GM19468 (cell line): Measurements from ENCODE around the gene ACSL1.

Experiments
- ATAC-seq: cut with Tn5 transposase; IDR thresholded peaks from one replicate; pipeline ENCODE4 v1.9.1; 2021; ENCODE audit warnings: mild to moderate bottlenecking, moderate library complexity, moderate number of reproducible peaks; ENCODE audit not compliant: unreplicated experiment; ENCODE audit errors: extremely low read depth

Gene ACSL1

GRCh38 chr4:184815046-184815877, 10.5 kb downstream of the ACSL1 start:
- ATAC-seq: peak; percentile 74

DNA sequence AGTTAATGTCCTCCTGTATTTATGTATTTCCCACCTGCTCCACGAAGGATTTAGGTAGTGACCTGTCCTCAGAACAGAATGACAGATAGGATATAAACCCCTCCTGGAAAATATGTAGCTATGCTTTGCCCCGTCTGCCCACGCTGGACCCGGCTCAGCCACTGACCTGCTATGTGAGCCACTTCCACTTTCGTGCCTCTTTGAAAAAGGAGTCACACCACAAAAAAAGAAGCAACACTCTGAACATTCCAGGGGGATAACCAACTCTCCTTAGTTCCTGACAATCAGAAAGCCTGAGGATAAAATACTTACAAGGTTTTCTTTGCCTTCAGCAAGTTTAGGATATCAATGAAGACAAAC, 11.1 kb downstream of the ACSL1 start:
- no peak for ATAC-seq

DNA sequence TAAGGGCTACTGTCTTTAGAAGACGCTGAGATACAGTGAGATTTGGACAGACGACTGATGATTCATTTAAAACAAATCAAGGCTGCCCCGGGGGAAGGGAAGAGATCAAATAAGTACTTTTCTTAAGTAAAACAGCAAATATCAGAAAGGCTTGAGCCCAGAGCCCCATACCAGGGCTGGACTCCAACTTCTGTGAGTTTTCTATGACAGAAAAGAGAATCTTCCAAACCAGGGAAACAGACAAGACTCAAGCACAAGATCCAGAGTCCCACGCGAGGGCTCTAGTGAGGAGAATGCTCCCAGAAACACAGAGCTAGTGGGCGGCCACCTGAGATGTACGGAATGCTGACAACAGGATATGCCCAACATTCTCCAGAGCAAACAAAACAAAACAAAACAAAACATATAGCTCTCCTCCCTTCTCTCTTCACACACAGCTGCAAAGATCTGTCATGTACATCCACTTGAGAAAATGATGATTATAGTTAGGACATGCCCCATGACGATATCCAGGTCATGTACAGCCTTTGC, 13.1 kb downstream of the ACSL1 start:
- no peak for ATAC-seq

DNA sequence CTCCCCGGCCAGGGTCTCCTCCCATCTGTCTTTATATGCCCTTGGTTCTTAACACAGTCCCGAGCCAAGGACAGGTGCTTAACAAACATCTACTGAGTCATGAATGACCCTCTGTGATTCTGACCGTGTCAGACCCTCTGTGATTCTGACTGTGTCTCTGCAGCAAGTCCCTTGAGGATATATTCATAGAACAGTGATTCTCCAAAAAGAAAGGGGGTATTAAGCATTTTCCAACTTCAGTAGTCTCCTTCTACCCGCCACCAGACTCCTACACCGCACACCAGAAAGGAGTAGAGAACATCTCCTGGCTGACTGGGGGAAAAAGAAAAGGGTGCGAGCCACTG, 13.6 kb downstream of the ACSL1 start:
- no peak for ATAC-seq

DNA sequence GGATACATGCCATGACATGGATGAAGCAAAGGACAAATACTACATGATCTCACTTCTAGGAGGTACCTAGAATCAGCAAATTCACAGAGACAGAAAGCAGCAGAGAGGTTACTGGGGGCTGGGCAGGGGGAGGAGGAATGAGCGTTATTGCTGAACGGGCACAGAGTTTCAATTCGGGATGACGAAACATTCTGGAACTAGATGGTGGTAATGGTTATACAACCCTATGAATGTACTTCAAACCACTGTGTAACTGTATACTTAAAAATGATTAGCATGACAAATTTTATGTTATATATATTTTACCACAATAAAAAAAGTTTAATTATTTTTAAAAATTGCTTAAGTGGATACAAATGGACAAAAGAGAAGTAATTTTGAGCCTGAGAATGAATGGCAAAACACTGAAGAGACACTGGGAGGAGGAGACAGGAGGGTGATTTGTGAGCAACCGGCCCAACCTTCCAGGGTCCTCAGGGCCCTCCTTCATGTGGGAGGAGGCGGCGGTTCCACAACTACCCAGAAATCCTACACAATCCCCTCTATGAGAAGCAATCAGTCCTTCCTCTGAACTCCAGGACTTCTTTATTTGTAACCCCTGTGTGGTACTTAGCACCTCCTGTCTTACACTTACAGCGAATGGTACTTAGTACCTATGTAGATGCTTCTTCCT, 14.1 kb downstream of the ACSL1 start:
- no peak for ATAC-seq

DNA sequence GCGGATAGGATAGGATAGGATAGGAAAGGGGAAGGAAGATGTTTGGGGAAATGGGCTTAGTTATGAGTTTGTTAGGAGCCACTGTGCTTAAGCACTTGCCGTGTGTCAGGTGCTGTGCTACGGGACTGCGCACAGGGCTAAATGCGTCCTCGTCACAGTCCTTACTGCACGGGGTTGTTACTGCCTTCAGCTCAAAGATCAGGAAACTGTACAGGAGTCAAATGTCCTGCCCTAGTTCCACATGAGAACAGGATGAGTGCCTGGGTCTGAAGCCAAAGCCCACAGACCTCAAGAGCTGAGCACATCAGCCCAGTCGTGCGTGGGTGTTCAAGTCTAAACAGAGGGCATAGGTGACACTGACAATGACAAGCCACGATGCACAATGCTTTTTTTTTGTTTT, 15.0 kb downstream of the ACSL1 start:
- ATAC-seq: no peak

- no peak for ATAC-seq
Measured at GRCh38 chr4:184808713-184809050, 17.1 kb downstream of the ACSL1 start.

DNA sequence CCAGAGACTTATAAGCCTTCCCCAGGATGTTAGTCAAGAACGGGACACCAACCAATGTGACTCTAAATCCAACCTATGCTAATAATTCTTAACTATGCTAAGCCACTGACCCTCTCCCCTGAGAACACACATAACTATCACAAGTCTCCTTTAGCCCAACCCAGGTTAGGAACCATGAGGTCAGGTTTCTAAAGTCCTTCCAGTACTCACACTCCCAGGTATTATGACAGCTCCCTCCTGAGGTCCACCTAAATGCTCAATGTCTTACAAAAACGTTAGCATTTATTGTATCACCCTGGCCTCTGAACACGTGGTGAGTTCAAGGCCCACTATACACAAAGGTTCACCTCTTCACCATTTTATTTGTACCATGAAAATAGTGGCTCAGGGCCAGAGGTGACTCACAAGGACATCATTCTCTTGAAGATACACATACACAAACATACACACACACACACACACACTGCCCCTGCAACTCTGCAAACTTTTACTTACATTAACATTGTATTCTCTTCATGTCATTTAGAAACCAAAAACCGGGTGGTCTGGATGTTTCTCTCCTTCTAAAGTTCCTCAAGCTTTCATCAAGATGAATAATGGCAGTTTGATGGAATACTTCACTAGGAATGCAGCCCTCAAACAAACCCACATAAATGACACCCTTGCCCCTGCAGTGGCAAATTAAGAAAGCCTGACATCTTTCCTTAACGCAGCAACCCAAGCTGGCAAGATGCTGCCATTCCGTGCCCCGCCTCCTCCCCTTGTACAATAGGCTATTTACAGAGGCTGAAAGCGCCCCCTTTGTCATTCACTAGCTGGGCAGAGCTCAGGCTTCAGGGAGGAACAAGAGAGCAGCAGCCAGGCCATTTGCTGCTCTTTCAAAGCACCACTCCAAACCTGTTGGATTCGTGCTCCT, 17.7 kb downstream of the ACSL1 start:
- ATAC-seq: no peak

DNA sequence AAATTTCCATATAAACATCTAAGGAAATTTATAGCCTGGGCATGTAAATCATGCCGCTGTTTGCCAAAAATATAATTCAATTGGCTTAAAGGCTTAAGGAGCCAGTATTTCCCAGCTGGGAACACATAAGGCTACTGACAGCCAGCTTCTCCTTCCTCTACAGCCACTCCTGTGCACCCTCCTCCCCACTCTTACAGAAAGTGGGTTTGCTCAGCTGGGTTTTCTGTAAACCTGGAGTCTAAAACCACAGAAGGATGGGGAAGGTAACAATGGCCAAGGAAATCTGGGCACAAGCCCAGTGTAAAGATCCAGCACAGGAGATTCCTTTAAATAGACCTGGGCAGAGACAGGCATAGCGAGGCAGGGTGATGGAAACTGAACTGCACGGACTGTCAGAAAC, 18.5 kb downstream of the ACSL1 start:
- ATAC-seq: no peak

DNA sequence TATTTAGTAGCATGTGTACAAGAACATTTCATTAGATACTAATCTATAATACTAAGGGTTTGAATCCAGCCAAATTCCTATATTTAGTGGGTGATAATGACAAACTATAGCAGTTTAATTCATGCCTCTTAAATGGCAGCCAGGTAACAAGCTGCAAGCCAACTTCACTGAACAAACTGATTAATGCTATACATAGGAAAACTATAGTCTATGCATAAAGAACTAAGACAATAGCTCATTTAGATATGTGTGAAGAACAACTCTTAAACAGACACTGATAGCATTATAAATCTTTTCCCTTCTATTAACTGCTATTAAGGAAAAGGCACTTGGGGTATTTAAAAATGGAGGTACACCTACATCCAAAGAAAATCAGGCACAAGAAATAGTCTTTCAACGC, 19.1 kb downstream of the ACSL1 start:
- no peak for ATAC-seq

DNA sequence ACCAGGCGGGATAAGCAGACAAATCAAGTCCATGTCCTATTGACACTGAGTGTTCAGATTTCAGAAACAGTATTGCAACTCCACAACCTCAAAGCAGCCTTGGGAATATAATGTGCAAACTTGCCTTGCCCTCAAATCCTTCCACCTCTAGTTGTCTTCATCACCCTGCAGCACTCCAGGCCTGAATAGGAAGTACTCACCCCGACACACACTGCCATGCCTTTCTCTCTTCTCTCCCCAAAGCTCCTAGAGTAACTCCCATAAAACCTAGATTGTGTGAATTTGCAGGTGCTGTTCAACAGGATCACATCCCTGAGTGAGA, 19.6 kb downstream of the ACSL1 start:
- ATAC-seq: no peak

DNA sequence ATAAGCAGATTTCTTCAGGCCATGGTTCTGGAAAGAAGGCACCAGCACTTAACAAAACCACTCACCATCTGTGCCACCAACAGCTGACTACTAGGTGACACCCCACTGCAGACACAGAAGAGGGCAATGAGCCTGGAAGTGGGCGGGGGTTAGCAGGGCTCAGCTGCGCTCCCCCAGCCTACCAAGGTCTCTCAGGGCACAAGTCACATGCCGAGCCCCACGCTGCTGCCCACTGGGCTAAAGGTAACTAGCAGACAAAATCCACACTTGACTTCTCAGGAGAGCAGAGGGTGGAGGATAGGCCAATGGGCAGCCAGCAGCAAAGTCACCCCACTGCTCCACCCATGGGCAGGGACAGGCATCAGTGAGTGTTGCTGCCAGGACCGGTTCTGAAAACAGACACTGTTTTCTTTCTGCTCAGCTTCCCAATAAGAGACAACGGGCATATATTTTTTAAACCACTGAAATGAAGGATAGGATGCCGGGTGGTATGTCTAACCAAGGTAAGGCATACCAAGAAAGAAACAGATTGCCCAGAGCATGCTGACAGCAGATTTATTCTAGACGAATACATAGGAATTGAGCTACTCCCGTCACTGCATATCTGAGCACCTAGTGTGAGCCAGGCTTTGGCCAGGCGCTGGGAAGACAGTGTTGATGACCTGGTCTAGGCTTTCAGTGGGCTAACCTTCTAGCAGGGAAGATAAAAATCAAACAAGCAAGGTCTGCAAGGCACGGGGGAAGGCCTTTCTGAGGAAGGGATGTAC, 20.1 kb downstream of the ACSL1 start:
- peak; percentile 49 for ATAC-seq

GRCh38 chr4:184804621-184805020, 21.1 kb downstream of the ACSL1 start:
- no peak for ATAC-seq

- ATAC-seq: no peak
Measured at GRCh38 chr4:184803874-184804273, 21.9 kb downstream of the ACSL1 start.

GRCh38 chr4:184803133-184803532, 22.6 kb downstream of the ACSL1 start:
- ATAC-seq: no peak

- no peak for ATAC-seq
Measured at GRCh38 chr4:184802697-184803015, 23.1 kb downstream of the ACSL1 start.

DNA sequence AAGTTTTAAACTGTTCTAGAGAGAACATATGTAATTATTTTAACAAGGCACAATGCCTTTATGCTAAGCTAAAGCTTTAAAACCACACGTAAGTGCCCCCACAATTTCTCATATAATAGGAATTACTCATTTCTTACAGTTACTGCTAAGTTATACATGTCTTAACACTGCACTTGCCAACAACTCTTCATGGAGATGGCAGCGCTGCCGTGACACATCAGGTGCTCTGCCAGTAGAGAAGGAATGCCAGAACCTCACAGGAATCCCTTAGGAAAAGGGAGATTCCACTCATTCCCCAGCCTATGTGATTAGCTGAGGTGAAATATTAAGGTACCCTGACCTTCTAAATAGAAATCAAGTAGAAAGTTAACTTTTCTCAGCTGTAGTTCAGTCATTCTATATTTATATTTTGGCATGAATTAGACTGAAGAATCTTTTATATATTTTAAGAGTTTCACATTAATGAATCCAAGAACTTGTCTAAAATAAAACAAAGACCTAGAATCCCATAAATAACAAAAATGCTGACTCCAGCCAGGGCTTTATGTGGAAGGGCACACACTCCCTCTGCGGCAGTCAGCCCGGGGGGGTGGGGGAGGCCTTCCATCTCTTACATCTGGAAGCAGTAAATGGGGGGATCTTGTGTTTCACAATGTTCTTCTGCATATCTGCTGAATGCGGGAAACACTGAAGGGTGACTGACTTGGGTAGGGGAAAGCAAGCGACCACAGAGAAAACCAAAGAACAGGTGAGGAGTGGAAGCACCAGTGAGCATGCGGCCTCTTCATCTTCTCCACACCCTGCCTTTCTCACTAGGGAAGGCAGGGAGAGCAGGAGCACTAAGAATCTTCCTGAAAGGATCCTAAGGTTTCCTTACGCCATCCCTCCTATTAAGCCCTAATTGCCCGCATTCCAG, 23.7 kb downstream of the ACSL1 start:
- ATAC-seq: no peak

DNA sequence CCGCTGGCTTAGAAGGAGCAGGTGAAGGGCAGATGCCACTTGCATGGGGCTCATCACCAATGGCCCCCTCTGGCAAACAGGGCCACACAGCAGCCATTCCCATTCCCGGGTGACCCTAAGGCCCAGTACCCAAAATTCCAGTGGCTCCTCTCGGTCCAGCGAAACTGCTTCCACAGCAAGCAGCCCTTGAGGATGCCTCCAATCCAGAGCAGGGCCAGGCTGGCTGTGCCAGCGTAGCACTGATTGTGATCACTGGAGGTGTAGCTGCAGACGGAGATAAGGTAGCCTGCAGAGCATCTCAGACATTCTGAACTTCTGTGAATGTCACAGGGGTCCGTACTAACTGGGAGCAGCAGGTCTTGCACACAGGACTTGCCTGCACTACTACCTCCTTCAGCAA, 27.3 kb downstream of the ACSL1 start:
- ATAC-seq: no peak

DNA sequence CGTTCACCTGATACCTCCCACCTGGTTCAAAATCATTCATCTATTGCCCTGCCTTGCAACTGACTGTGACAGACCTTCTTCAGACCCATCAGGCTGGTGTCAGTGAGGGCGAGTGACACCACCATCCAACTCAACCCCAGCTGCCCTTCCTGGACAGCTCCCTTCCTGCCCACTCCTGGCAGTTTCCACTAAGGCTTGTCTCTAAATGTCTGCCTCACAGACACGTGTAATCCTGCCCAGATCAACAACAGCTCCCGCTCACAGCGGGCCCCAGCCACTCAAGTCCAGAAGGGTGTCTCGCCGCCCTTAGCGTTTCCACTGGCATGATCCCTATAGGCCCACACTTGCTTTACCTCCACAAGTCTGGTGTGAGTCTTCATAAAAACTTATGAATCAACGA, 28.9 kb downstream of the ACSL1 start:
- ATAC-seq: no peak
